Erythroblast (primary cell): ENCODE data around the gene TXNL4A.
"Not testable (repeated sequence)": the region's sequence is repeated elsewhere in the genome, so short reads cannot be mapped to it uniquely, and the experiment has no call there.

Experiments
- DNase-seq, 2 experiments: peaks; one replicate each; lab custom pipeline; 2025; lab: John Stamatoyannopoulos, UW
- GATA1 ChIP-seq: IDR thresholded peaks from 2 replicates; pipeline ENCODE4 v1.6.1; 2011; ENCODE audit warnings: low read depth, mild to moderate bottlenecking, control low read depth, low read length, moderate library complexity
- POLR2A ChIP-seq: IDR thresholded peaks from 2 replicates; pipeline ENCODE4 v1.6.1; 2011; ENCODE audit warnings: mild to moderate bottlenecking, low read length

The TXNL4A gene, protein sequence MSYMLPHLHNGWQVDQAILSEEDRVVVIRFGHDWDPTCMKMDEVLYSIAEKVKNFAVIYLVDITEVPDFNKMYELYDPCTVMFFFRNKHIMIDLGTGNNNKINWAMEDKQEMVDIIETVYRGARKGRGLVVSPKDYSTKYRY

DNA sequence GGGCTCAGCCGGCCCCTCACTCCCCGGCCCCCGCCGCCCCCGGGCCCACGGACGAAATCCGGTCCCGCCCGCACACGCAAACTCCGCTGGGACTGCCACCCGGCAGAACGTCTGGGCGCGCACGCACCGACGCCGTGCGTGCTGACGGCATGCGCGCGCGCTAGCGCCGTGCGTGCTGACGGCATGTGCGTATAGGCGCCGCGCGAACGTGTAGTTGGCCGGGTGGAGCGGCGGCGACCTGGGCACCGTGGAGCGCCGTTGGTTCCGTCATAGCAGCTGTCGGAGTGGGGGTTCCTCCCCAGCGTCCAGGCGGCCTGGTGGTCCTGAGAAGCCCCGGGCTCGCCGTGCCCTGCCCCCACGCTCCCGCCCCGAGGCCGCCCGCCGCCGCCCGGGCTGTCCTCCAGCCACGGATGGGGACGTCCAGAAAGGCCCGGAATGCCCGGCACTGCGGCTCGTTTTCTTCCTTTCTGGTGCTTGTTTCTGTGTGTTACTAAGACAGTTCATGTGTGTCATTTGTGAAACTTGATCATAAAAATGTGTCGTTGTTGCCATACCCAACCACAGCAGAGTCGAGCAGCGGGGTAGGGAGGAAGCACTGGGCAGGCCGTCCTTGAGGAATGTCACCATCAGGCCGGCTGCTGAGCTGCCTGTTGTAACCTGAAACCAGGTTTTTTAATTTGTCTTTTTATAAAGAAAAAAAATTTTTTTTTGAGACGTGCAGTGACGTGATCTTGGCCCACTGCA is at the start of gene TXNL4A:
TXNL4A (minus strand) TSS at position 113 of the 744 bp plus-strand sequence. CDS start 171 bp downstream, outside the sequence.
- TF ChIP-seq GATA1 (no peak), POLR2A (peak; percentile 93)
- DNase-seq = peak; percentile 95

DNA sequence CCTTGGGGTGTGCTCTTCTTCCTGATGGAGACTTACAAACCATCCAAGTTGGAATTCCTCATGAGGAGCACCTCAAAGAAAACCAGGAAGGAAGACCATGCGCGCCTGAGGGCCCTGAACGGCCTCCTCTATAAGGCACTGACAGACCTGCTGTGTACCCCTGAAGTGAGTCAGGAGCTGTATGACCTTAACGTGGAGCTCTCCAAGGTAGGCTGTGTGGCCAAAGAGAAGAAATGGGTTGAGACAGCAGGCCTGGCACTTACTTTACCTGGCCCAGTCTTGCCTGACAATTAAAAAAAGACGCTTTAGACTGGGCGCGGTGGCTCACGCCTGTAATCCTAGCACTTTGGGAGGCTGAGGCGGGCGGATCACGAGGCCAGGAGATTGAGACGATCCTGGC is 48.9 kb upstream of the TXNL4A start:
- TF ChIP-seq POLR2A = no peak
- TF ChIP-seq GATA1 = no peak
- no peak for DNase-seq

DNA sequence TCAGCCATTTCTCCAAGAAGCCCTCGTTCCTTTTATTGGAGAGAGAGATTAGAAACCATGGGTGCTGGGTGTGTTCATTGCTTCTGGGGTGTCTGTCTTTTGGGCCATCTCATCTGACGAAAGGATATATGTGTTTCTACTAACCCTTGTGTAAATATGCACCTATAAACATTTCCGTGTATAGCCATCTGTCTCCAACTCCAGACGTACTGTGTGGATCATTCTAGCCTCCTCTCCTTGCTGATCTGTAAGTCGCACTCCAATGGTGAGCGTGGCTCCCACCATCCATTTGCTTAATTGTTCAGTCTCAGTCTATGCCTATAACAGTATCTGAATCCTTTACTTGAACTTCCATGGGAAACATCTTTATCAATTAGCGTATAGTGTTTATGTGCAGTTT is 47.6 kb upstream of the TXNL4A start:
- peak; percentile 36 to 51 for DNase-seq
- no peak for TF ChIP-seq GATA1
- no peak for TF ChIP-seq POLR2A

DNA sequence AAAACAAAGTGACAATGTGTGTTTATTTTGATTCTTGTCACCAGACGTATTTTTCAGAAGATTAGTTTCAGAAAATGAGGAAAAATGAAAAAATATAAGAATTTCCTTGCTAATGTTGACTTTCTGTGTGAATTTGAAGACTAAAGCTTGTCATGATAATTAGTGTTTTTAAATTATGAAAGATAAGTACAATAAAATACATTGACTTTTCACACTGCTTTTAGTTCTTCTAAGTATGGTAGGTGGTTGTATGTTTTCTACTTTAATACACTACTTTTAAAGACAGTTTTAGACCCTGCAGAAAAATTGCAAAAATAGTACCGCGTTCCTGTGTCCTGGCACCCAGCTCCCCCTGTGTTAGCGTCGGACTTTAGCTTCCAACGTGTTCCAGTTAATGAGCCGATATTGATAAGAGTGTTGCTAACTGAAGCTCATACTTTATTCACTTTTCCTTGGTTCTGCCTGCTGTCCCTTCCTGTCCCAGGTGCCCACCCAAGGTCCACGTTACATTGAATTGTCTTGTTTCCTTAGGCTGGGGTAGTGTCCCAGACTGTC is 46.6 kb upstream of the TXNL4A start:
- TF ChIP-seq GATA1 (no peak), POLR2A (no peak)
- peak; percentile 38 to 54 for DNase-seq

DNA sequence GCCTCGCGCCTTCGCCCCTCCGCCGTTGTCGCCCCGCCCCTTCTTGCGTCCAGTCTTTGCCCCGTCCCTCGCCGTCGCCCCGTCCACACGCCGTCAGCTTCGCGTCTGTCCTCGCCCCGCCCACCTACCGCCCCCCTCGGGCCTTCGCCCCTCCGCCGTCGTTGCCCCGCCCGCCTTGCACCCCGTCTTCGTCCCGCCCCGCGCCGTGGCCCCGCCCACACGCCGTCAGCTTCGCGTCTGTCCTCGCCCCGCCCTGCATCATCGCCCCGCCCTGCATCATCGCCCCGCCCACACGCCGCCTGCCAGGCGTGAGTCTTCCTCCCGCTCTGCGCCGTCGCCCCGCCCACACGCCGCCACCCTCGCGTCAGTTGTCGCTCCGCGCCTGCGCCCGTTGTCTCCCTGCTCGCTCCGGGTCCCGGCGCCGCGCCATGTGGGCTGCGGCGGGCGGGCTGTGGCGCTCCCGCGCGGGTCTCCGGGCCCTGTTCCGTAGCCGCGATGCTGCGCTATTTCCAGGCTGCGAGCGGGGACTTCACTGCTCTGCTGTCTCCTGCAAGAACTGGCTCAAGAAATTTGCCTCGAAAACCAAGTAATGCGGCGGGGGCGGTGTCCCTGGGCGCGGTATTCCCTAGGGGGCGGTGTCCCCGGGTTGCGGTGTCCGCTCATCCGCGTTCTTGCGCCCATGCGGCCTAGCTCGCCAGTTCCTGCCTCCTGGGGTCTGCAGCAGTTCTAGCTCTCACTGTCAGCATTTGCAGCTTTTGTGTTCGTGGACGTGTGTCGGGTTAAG is 45.9 kb upstream of the TXNL4A start, which contains the start of gene RBFA:
RBFA (plus strand) TSS at position 367 of the 784 bp plus-strand sequence; CDS start at position 429, 62 bp downstream.
- DNase-seq = peak; percentile 100
- TF ChIP-seq POLR2A (peak; percentile 71), GATA1 (no peak)

DNA sequence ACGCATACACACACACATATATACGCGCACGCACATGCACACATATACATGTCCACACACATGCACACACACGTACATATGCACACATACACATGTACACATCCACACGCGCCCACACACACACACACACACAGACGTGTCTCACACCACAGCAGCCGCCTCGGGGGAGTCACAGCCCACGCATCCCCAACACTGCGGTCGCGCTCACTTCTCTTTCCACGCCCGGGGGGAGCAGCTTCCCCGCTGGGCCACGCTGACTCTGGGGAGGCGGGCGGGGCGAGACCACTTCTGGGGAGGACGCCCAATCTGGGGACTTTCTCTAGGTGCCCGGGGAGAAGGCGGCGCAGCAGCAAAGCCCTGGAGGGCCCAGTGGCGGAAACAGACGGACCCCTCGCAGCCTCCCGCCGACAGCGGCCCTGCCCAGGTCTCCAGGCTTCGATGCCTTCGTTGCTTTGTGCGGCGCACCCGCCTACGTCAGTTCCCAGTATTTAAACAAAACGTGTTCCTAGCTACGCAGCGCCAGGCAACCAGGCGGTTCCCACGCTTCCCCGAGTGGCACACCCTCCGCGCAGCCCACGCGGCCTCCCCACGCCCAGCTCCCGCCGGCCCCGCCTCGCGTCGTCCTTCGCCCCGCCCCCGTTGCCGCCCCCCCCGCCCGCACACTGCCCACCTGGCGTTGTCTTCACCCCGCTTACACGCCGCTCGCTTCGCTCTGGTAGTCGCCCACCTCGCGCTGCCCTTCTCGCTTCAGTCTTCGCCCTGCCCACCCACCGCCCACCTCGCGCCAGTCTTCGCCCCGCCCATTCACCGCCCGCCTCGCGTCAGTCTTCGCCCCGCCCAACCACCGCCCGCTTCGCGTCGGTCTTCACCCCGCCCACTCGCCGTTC is 45.1 kb upstream of the TXNL4A start:
- DNase-seq = peak in 1 of 2 experiments; percentile 99
- TF ChIP-seq GATA1 = no peak
- no peak for TF ChIP-seq POLR2A

DNA sequence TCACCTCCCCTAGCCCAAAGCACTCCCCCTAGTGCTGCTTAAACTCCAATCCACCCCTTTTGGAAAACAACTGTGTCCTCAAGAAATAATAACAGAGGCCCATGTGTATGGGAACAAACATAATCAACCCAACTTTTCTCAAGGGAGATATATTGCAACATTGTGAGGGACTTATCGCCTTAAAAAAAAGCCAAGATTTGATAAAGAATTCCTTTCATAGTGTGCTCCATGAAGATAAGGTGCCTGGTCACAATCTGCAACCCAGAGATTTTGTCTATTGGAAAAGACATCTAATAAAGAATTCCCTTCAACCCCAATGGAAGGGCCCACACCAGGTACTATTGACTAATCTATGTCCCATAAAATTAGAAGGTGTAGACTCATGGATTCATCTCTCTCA is 41.3 kb upstream of the TXNL4A start:
- peak; percentile 43 to 77 for DNase-seq
- TF ChIP-seq GATA1 (no peak), POLR2A (no peak)

DNA sequence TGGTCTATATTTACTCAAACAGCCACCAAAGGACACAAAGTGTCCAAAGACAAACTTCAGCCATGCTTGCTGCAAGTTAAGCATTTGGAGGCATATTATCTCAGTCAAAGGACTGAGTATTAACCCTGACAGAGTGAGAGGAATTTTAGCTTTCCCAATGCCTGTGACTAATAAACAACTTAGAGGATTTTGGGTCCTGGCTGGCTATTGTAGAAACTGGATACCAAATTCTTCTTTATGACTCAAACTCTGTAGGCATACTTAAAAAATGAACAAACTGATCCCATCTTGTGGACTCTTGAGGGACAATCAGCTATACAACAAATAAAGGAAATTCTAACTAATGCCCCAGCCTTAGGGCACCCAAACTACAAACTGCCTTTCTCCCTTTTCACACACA is 39.4 kb upstream of the TXNL4A start:
- DNase-seq = not testable (repeated sequence)

DNA sequence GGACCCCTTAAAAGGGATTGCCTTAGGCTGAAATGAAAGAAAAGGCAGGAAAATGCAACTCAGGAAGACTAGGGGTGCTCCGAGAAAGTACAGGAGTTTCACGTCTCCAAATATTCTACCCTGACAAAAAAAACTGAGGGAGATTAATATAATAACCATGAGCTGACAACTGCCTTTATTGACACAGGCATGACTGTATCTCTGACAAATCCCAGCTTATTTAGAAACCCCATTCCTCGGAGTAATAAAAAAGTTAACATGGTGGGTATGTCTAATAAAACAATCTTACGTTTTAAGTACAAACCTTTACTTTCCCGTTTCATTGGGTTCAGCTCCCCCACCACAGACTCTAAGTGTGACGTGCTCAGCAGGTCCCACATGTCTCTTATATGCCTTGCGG is 38.0 kb upstream of the TXNL4A start:
- DNase-seq = no peak

DNA sequence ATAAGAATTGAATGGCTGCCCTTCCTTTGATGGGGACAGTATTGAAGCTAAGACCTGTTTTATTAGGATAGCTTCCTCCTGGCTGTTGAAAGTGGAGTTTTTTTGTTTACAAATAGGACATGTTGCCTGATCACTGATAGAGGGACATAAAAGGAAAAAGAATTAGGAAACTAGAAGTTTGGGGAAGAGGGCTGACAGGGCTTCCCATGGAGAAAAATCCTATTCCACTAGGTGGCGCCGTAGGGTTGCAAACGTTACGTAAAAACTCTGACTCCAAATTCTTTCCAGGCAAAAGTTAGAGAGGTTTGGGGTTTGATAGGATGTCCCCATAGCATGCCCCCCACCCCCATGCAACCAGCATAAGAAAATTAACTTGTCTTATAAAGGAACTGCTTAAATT is 34.8 kb upstream of the TXNL4A start:
- no peak for TF ChIP-seq GATA1
- no peak for TF ChIP-seq POLR2A
- peak; percentile 74 to 79 for DNase-seq

More for the DNA sequence above, 38.0 kb upstream of the TXNL4A start:
- TF ChIP-seq POLR2A = no peak

DNA sequence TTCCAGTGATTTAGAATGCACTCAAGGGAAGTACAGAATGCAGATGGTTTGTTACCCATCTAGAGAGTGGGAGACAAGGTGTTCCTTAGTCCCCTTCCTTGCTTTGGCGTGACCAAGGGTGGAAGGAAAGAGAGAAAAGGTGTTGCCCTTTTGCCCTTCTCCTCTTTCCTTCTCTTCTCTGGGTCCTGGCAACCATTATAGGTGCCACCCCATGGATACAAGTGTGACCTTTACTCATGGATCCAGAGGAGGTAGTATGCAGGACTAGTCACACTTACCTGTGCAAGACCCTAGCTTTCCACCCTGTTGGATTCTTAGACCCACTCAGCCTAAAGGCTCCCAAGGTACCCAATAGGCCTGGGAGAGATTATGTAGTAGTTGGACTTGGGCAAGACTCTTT is 34.2 kb upstream of the TXNL4A start:
- TF ChIP-seq GATA1 = no peak
- no peak for TF ChIP-seq POLR2A
- DNase-seq = peak; percentile 62 to 71

DNA sequence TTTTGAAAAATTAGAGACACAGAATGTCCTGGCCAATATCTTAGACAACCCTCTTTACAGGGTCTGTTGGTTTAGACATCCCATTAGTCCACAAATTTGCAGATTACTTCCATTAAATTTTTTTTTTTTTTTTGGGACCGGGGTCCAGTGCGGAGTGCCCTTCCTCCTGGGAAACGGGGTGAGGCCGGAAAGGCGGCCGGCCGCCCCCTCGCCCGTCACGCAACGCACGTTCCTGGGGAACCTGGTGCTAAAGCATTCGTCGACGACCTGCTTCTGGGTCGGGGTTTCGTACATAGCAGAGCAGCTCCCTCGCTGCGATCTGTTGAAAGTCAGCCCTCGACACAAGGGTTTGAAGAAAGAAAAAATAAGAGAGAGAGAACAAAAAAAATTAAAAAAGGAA is 24.4 kb upstream of the TXNL4A start:
- TF ChIP-seq POLR2A (no peak), GATA1 (no peak)
- DNase-seq = no peak

DNA sequence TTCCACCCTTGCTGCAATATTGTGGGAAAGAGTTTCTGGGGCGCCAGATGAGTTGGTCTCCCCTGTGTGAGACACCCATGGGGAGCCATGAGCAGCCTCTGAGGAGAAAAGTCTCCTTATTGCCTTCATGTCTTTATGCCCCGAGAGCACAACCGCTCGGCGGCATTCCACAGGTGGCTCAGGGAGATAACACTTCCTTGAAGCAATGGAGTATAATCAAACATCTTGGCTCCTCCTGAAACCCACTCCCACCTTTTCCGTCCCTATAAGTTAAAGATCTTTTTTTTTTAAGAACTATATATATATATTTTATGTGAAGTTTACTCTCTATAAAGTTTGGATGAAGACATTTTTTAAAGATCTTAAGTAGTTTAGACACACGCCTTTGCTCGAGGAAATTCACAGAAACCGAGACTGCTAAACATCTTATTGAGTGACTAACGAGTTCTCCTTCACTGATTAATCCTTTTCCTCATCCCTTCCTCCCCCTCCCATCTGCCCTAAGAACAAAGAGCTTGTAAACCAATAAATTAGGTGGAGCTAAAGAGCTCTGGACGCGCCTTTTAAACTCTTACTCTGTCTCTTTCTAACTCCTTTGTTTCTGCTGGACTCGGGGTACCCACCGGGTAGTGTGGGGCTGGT is 23.3 kb upstream of the TXNL4A start:
- DNase-seq = not testable (repeated sequence)
